Subcutaneous abdominal adipose tissue (tissue), 5 donors: Measurements from ENCODE around the gene GPD1L.

Experiments
- H3K27ac ChIP-seq: one replicate; pipeline ENCODE4 v1.7.0; 2013; ENCODE audit warnings: low read depth, mild to moderate bottlenecking, inconsistent platforms, low read length, moderate library complexity
- H3K27me3 ChIP-seq, 5 donors: one replicate each; pipeline ENCODE4 v1.7.0; 2013; ENCODE audit warnings: low read length in 5 of 5, inconsistent platforms in 1 of 5; ENCODE audit not compliant: control insufficient read depth in 5 of 5, insufficient read depth in 4 of 5
- H3K36me3 ChIP-seq, 5 donors: one replicate each; pipeline ENCODE4 v1.7.0; 2013; ENCODE audit warnings: low read length in 5 of 5; ENCODE audit not compliant: control insufficient read depth in 5 of 5, insufficient read depth in 5 of 5
- H3K4me1 ChIP-seq, 5 donors: one replicate each; pipeline ENCODE4 v1.7.0; 2013; ENCODE audit warnings: low read length in 5 of 5, mild to moderate bottlenecking in 3 of 5, moderate library complexity in 1 of 5; ENCODE audit not compliant: control insufficient read depth in 5 of 5, insufficient read depth in 5 of 5
- H3K4me3 ChIP-seq, 5 donors: one replicate each; pipeline ENCODE4 v1.7.0; 2013; ENCODE audit warnings: low read length in 5 of 5, low read depth in 1 of 5
- H3K9ac ChIP-seq, 5 donors: one replicate each; pipeline ENCODE4 v1.7.0; 2013; ENCODE audit warnings: low read length in 5 of 5, mild to moderate bottlenecking in 4 of 5, moderate library complexity in 3 of 5
- H3K9me3 ChIP-seq, 5 donors: one replicate each; pipeline ENCODE4 v1.7.0; 2013; ENCODE audit warnings: low read length in 5 of 5; ENCODE audit not compliant: control insufficient read depth in 5 of 5
- donor health status: healthy.
- donor health status: healthy.
- donor health status: healthy.
- donor health status: healthy.
- donor health status: healthy.

Gene GPD1L

GRCh38 chr3:32129832-32130231 is 23.4 kb downstream of the GPD1L start:
- no peak overlapping the region for H3K27ac ChIP-seq
- H3K4me3 ChIP-seq: no peak overlapping the region
- H3K9ac ChIP-seq: no peak overlapping the region
- H3K9me3 ChIP-seq: no peaks in the 10 kb centered on the region
- peaks cover 7 to 23% (median 9%) of the 10 kb centered on the region in 5 donors for H3K36me3 ChIP-seq
- peaks cover 0 to 16% (median 5%) of the 10 kb centered on the region in 5 donors for H3K4me1 ChIP-seq
- H3K27me3 ChIP-seq: no peaks in the 10 kb centered on the region

GRCh38 chr3:32132121-32132520 is 25.7 kb downstream of the GPD1L start:
- Histone ChIP-seq H3K27ac (no peak overlapping the region), H3K36me3 (peaks cover 7 to 23% (median 9%) of the 10 kb centered on the region in 5 donors), H3K4me3 (no peak overlapping the region), H3K27me3 (no peaks in the 10 kb centered on the region), H3K9me3 (no peaks in the 10 kb centered on the region), H3K9ac (no peak overlapping the region), H3K4me1 (peaks cover 0 to 16% (median 5%) of the 10 kb centered on the region in 5 donors)

GRCh38 chr3:32132706-32133105 is 26.3 kb downstream of the GPD1L start:
- Histone ChIP-seq H3K36me3 (peaks cover 7 to 23% (median 9%) of the 10 kb centered on the region in 5 donors), H3K27me3 (no peaks in the 10 kb centered on the region), H3K9me3 (no peaks in the 10 kb centered on the region), H3K27ac (no peak overlapping the region), H3K9ac (no peak overlapping the region), H3K4me3 (no peak overlapping the region), H3K4me1 (peaks cover 0 to 11% (median 5%) of the 10 kb centered on the region in 5 donors)

GRCh38 chr3:32136703-32137102 is 30.3 kb downstream of the GPD1L start:
- Histone ChIP-seq H3K9ac (no peak overlapping the region), H3K27ac (no peak overlapping the region), H3K36me3 (peaks cover 3 to 12% (median 10%) of the 10 kb centered on the region in 5 donors), H3K9me3 (no peaks in the 10 kb centered on the region), H3K4me3 (no peak overlapping the region), H3K4me1 (peaks cover 0 to 6% (median 0%) of the 10 kb centered on the region in 5 donors), H3K27me3 (no peaks in the 10 kb centered on the region)

- Histone ChIP-seq H3K27ac (no peak overlapping the region), H3K4me3 (no peak overlapping the region), H3K4me1 (peaks cover 0 to 6% (median 0%) of the 10 kb centered on the region in 5 donors), H3K9me3 (no peaks in the 10 kb centered on the region), H3K9ac (no peak overlapping the region), H3K36me3 (peaks cover 3 to 12% (median 9%) of the 10 kb centered on the region in 5 donors), H3K27me3 (no peaks in the 10 kb centered on the region)
Observed at GRCh38 chr3:32137870-32138269, 31.4 kb downstream of the GPD1L start.

- Histone ChIP-seq H3K4me1 (peaks cover 0 to 6% (median 0%) of the 10 kb centered on the region in 5 donors), H3K36me3 (peaks cover 3 to 12% (median 7%) of the 10 kb centered on the region in 5 donors), H3K27me3 (no peaks in the 10 kb centered on the region)
Observed at GRCh38 chr3:32138545-32139104, 32.2 kb downstream of the GPD1L start.

GRCh38 chr3:32140943-32141342 is 34.5 kb downstream of the GPD1L start:
- H3K27me3 ChIP-seq: no peaks in the 10 kb centered on the region
- H3K9ac ChIP-seq: no peak overlapping the region
- no peak overlapping the region for H3K27ac ChIP-seq
- no peaks in the 10 kb centered on the region for H3K9me3 ChIP-seq
- no peak overlapping the region for H3K4me3 ChIP-seq
- H3K36me3 ChIP-seq: peaks cover 3 to 12% (median 7%) of the 10 kb centered on the region in 5 donors
- peaks cover 0 to 6% (median 0%) of the 10 kb centered on the region in 5 donors for H3K4me1 ChIP-seq

More at GRCh38 chr3:32138545-32139104, 32.2 kb downstream of the GPD1L start:
- H3K9me3 ChIP-seq: no peaks in the 10 kb centered on the region
- H3K9ac ChIP-seq: no peak overlapping the region
- H3K27ac ChIP-seq: no peak overlapping the region
- H3K4me3 ChIP-seq: no peak overlapping the region

GRCh38 chr3:32143849-32144757 is 37.7 kb downstream of the GPD1L start:
- Histone ChIP-seq H3K9me3 (no peaks in the 10 kb centered on the region), H3K36me3 (peaks cover 11 to 33% (median 24%) of the 10 kb centered on the region in 5 donors), H3K27me3 (no peaks in the 10 kb centered on the region), H3K4me1 (peaks cover 0 to 3% (median 3%) of the 10 kb centered on the region in 5 donors), H3K9ac (no peak overlapping the region), H3K27ac (no peak overlapping the region), H3K4me3 (no peak overlapping the region)

- H3K4me3 ChIP-seq: no peak overlapping the region
- no peaks in the 10 kb centered on the region for H3K9me3 ChIP-seq
- H3K36me3 ChIP-seq: peaks cover 8 to 32% (median 26%) of the 10 kb centered on the region in 5 donors
- H3K27me3 ChIP-seq: no peaks in the 10 kb centered on the region
- no peak overlapping the region for H3K27ac ChIP-seq
- H3K9ac ChIP-seq: no peak overlapping the region
- peaks cover 0 to 3% (median 3%) of the 10 kb centered on the region in 5 donors for H3K4me1 ChIP-seq
Observed at GRCh38 chr3:32146746-32147211, 40.4 kb downstream of the GPD1L start.

- Histone ChIP-seq H3K36me3 (peaks cover 8 to 37% (median 30%) of the 10 kb centered on the region in 5 donors), H3K27me3 (no peaks in the 10 kb centered on the region), H3K27ac (no peak overlapping the region), H3K4me1 (peaks cover 0 to 3% (median 3%) of the 10 kb centered on the region in 5 donors), H3K4me3 (no peak overlapping the region), H3K9me3 (no peaks in the 10 kb centered on the region), H3K9ac (no peak overlapping the region)
Observed at GRCh38 chr3:32147509-32147908, 41.1 kb downstream of the GPD1L start.
